H4 (cell line): ENCODE measurements around the gene ABLIM1. TPM values are rescaled to one million over a fixed set of nuclear protein-coding genes. Genes with fewer than 3 reads are reported as not detected.

ENCODE experiments used
- DNase-seq: peaks from one replicate; pipeline ENCODE4 v3.0.0-alpha.2; 2015; ENCODE audit warnings: low spot score
- total RNA-seq: library from RNA; depleted of rRNA; stranded (reverse); fragments of >200 nt; shearing (Covaris generic); gene quantifications from 2 replicates; pipeline ENCODE4 v1.2.3, GENCODE V29; 2014; rRNA removed

ABLIM1 gene
- total RNA-seq, 1 experiment from 2014 or later, result 1.2 TPM

- no peak for DNase-seq
Observed at GRCh38 chr10:114391599-114391998, 266.5 kb downstream of the ABLIM1 start.

DNA sequence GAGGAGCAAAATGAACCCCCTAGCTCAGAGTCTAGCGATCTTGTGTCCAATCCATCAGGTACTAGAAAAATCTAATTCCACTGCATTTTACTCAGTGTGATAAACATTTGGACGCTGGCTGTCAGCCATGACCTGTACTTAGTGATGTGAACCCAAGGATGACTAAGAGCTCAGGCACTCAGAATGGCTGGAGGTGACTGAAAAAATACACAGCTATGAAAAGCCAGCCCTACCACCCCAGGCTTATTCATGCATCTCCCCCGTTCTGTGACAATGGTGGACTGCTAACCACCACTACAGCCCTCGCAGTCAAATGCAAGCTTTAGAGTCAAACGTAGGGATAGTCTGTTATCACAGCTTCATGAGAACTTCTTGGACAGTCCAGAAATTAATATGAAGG lies 268.6 kb downstream of the ABLIM1 start:
- DNase-seq, result no peak

- DNase-seq, result no peak
Observed at GRCh38 chr10:114388275-114388674, 269.8 kb downstream of the ABLIM1 start.

DNA sequence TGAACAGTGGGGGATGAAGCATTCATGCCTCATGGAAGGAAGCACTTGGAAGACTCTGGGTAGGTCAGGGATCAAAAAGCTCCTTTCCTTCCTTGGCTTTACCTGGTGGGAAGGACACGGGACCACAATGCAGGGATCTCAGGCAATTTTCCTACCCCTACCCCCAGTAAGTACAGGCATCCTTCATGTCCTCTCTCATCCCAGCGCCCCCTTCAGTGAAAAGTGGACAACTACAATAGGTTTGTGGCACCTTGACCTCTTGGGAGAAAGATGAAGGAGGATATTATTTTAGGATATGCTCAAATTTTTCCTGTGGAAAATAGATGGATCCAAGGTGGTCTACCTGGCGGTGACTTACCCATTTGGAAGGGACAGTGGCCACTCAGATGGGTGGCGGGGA lies 270.3 kb downstream of the ABLIM1 start:
- DNase-seq, result no peak

- DNase-seq, result no peak
Observed at GRCh38 chr10:114386452-114386851, 271.6 kb downstream of the ABLIM1 start.

- no peak for DNase-seq
Observed at GRCh38 chr10:114385557-114385956, 272.5 kb downstream of the ABLIM1 start.

GRCh38 chr10:114384601-114385000 lies 273.5 kb downstream of the ABLIM1 start:
- DNase-seq, result no peak

GRCh38 chr10:114384181-114384580 lies 273.9 kb downstream of the ABLIM1 start:
- no peak for DNase-seq

Other genes with a start within 250 kb of the ABLIM1 start
- gene FHIP2A, start 163.5 kb upstream of the ABLIM1 start, total RNA-seq, result 10.8 and 14.0 TPM in 2 replicates